Mucosa of descending colon (tissue), 3 donors: ENCODE data around the gene GOLGA6L7. TPM values are rescaled to one million over a fixed set of nuclear protein-coding genes. Genes with fewer than 3 reads are reported as not detected.
A peak's percentile ranks its signal among the peaks of the same experiment; 100 is the strongest.
"Not testable (repeated sequence)": the region's sequence is repeated elsewhere in the genome, so short reads cannot be mapped to it uniquely, and the experiment has no call there.

ENCODE experiments used
- ATAC-seq: fragments of 200-7000 bp; cut with Tn5 transposase; one replicate; pipeline ENCODE4 v1.9.1; 2020; ENCODE audit warnings: mild to moderate bottlenecking, moderate library complexity
- DNase-seq, 3 donors: peaks; one replicate each; pipeline ENCODE4 v3.0.0-alpha.2; 2020
- H3K36me3 ChIP-seq: fragments of 200-600 bp; one replicate; pipeline ENCODE4 v1.8.0; 2021; ENCODE audit warnings: low read depth, mild to moderate bottlenecking
- H3K4me1 ChIP-seq: fragments of 200-600 bp; one replicate; pipeline ENCODE4 v1.8.0; 2021; ENCODE audit warnings: low read depth, mild to moderate bottlenecking
- H3K4me3 ChIP-seq: fragments of 200-600 bp; one replicate; pipeline ENCODE4 v1.8.0; 2021; ENCODE audit warnings: mild to moderate bottlenecking
- H3K9me3 ChIP-seq: fragments of 200-600 bp; one replicate; pipeline ENCODE4 v1.8.0; 2021; ENCODE audit warnings: mild to moderate bottlenecking
- intact Hi-C, 2 donors: fragments of 100-400 bp; cut with DNase I in 1 of 2; cut with micrococcal nuclease in 1 of 2; formaldehyde crosslinking; loops; one replicate each; pipeline versions ENCODE4 v1.11.0 to v1.11.1; 2022; cut with DNase I, micrococcal nuclease
- total RNA-seq, 3 donors: library from RNA; stranded (reverse); fragmentation: NEBNext Ultra II Directional in 2 of 3; extraction: Animal tissue kit (Norgen Biotek cat#: 25700) in 2 of 3; gene quantifications; one replicate each; pipeline versions ENCODE4 v1.2.1 to v1.2.4, GENCODE V29; 2021 to 2023
- donor health status: DM: no; HTN: no; CAD: no; lungs with moderate emphysema.
- donor health status: DM: no; HTN: no; CAD: no.
- donor health status: DM: no; HTN: yes; CAD: no.

Gene GOLGA6L7
- total RNA-seq, 3 donors from 2014 or later = not detected

- H3K36me3 ChIP-seq, H3K4me1 ChIP-seq, intact Hi-C loops, ATAC-seq, H3K4me3 ChIP-seq, DNase-seq, H3K9me3 ChIP-seq: not testable (repeated sequence)
Measured at GRCh38 chr15:28849271-28849670, 827 bp upstream of the GOLGA6L7 start.

- ATAC-seq, H3K4me1 ChIP-seq, DNase-seq, intact Hi-C loops, H3K36me3 ChIP-seq, H3K4me3 ChIP-seq, H3K9me3 ChIP-seq: not testable (repeated sequence)
Measured at GRCh38 chr15:28847959-28848358, 485 bp downstream of the GOLGA6L7 start.

DNA sequence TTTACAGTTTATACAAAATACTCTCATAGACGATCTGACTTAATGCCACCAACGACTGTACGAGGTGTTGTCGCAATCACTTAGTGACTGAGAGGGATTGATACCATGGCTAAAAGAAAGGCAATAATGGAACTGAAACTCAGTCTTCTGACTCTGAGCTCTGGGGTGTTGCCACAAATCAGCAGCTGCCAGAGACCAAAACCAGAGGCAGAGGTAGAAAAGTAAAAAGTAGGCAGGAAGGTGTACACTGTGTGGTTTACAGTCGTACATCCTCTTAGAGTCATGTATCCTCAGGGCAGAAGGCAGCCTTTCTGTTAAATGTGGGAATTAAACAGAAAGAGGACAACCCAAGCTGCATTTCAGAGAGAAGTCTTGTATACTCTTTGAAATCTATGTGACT is 1.2 kb downstream of the GOLGA6L7 start:
- H3K9me3 ChIP-seq, H3K36me3 ChIP-seq, DNase-seq, H3K4me3 ChIP-seq, intact Hi-C loops, ATAC-seq, H3K4me1 ChIP-seq: not testable (repeated sequence)

DNA sequence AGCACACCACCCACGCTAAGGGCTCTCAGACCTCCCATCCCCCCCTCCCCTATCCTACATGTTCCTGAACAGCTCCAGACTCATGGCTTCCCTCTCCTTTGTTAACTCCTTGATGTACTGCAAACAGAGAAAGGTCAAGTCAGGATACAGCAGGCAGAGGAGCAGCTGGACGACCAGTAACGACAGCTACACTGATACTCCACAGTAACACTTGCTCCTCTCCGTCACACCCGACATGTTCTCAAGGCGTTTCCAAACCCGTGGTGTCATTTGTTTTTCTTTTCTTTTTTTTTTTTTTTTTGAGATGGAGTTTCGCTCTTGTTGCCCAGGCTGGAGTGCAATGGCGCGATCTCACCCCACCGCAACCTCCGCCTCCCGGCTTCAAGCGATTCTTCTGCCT is 4.3 kb downstream of the GOLGA6L7 start:
- H3K36me3 ChIP-seq, ATAC-seq, intact Hi-C loops, DNase-seq, H3K4me3 ChIP-seq, H3K4me1 ChIP-seq, H3K9me3 ChIP-seq: not testable (repeated sequence)

GRCh38 chr15:28843520-28843919 is 4.9 kb downstream of the GOLGA6L7 start:
- H3K4me3 ChIP-seq, ATAC-seq, DNase-seq, H3K9me3 ChIP-seq, H3K4me1 ChIP-seq, H3K36me3 ChIP-seq, intact Hi-C loops: not testable (repeated sequence)

- intact Hi-C loops, H3K36me3 ChIP-seq, DNase-seq, H3K4me1 ChIP-seq, H3K4me3 ChIP-seq, ATAC-seq, H3K9me3 ChIP-seq: not testable (repeated sequence)
Measured at GRCh38 chr15:28842210-28842609, 6.2 kb downstream of the GOLGA6L7 start.

DNA sequence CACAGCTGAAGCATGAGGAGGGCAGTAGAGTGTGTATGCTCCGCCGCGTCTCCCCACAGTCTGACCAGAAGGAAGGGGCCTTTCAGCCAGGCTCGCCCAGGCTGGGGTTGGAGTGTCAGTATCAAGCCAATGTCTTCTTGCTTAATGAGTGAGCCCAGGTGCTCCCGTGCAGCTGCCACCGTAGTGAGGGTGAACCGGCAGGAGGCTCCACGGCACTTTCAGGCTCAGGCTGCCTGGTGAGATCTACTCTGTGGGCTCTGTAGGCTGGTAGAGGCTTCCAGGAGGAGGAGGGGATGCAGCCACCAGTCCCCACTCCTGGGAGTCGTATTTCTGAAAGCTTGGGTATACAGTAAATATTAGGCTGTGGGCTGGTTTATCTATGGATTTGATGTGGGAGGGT is 8.2 kb downstream of the GOLGA6L7 start:
- intact Hi-C loops, H3K9me3 ChIP-seq, ATAC-seq, DNase-seq, H3K36me3 ChIP-seq, H3K4me1 ChIP-seq, H3K4me3 ChIP-seq: not testable (repeated sequence)

DNA sequence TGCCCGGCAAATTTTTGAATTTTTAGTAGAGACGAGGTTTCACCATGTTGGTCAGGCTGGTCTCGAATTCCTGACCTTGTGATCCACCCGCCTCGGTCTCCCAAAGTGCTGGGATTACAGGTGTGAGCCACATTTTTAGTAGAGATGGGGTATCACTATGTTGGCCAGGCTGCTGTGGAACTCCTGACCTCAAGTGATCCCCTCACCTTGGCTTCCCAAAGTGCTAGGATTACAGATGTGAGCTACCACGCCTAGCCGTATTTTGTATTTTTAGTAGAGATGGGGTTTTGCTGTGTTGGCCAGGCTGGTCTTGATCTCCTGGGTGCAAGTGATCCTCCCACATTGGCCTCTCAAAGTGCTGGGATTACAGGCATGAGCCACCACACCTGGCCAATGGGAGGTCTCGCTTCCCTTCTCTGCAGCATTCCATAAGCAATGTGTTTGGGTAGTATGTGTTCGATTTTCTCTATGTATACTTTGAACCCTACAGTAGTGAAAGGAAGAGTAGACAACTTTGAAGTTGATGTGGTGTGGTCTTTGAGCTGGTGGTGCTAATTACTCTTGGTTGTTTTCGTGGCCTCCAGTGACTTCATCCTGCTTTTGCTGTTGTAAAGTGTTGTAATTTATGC is 13.4 kb downstream of the GOLGA6L7 start:
- H3K36me3 ChIP-seq, DNase-seq, ATAC-seq, H3K4me1 ChIP-seq, intact Hi-C loops, H3K4me3 ChIP-seq, H3K9me3 ChIP-seq: not testable (repeated sequence)

- H3K36me3 ChIP-seq, H3K4me1 ChIP-seq, H3K9me3 ChIP-seq, intact Hi-C loops, H3K4me3 ChIP-seq: not testable (repeated sequence)
- ATAC-seq (peak; percentile 42), DNase-seq (peak in 2 of 3 donors; percentile 7 to 39)
Measured at GRCh38 chr15:28831897-28832587, 16.4 kb downstream of the GOLGA6L7 start.

DNA sequence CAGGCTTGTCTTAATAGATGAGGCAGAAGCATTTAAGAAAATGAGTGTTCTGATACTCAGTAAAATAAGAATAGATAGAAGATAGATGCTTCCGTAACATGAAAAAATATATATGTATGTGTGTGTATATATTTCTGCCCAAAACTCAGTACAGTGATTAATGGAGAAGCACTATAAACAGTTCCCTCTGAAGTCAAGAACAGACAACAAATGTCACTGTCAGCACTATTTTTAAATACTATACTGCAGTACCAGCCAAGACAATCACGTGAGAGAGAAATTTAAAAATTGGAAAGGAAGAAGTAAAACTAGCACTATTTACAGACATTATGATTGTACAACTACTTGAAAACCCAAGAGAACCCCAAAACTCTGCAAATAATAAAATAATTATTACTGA is 27.0 kb downstream of the GOLGA6L7 start:
- DNase-seq, H3K9me3 ChIP-seq, H3K4me1 ChIP-seq, H3K36me3 ChIP-seq, ATAC-seq, H3K4me3 ChIP-seq, intact Hi-C loops: not testable (repeated sequence)

DNA sequence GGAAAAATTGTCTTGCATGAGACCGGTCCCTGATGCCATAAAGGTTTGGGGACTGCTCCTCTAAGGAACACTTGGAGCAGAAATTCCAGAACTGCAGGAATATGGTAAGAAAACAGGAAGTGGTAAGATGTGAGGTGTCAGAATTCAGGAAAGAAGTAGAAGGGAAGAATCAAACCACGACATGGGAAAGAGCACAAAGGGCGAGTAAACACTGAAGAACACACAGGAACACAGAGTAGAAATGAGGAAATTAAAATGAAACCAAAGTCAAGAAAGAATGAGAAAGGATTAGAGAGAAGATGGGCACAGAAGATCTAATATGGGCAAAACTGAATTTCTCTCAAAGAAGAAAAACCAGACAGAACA is 28.5 kb downstream of the GOLGA6L7 start:
- H3K9me3 ChIP-seq, ATAC-seq, H3K36me3 ChIP-seq, intact Hi-C loops, H3K4me1 ChIP-seq, DNase-seq, H3K4me3 ChIP-seq: not testable (repeated sequence)

DNA sequence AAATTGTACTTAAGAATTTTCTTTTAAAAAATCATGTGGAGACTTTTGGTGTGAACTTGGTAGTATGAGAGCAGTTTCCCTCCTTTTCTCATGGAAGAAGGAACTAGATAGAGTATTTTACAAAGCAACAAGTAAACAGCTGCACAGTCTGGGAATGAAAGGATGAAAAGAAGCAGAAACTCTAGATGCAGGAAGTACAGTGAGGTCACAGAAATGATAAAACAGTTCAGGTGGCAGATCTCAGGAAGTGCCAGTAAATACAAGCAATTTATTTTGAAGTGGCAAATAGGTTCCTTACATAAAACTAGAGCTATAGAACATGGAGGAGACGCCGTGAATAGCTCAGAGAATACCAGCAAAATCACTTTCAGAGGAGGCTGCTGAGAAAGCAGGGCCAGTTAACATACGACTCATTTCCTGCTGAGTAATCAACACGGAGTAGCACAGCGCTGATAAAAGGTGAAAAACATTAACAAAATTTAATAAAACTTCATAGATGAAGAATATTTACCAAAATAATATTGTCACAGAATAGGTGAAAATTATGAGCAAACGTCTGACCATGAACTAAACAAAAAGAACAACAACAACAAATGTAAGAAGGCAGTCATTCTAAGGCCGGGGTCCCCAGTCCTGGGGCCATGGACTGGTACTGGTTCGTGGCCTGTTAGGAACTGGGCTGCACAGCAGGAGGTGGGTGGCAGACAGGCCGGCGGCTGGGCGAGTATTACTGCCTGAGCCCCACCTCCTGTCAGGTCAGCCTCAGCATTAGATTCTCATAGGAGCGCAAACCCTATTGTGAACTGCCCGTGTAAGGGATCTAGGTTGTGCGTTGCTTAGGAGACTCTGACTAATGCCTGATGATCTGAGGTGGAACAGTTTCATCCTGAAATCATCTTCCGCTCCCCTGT is 29.2 kb downstream of the GOLGA6L7 start:
- H3K36me3 ChIP-seq, DNase-seq, intact Hi-C loops, H3K4me1 ChIP-seq, H3K4me3 ChIP-seq, H3K9me3 ChIP-seq, ATAC-seq: not testable (repeated sequence)

GRCh38 chr15:28818168-28818567 is 30.3 kb downstream of the GOLGA6L7 start:
- H3K9me3 ChIP-seq, H3K4me3 ChIP-seq, ATAC-seq, H3K36me3 ChIP-seq, intact Hi-C loops, DNase-seq, H3K4me1 ChIP-seq: not testable (repeated sequence)

DNA sequence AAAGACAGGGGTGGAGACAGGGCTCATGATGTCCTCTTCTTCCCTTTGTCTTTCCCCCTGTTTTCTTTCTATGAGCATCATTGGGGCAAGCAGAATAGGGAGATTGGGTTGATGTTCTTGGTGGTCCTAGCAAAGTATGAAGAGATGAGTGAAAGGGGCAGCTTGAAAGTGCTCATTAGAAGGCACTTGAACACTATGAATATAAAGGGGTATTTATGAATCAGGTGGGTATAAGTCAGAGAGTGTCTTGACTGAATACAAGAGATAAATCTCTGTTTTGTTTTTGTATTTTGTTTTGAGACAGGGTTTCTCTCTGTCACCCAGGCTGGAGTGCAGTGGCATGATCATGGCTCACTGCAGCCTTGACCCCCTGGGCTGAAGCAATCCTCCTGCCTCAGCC is 34.4 kb downstream of the GOLGA6L7 start:
- H3K36me3 ChIP-seq, H3K4me1 ChIP-seq, ATAC-seq, DNase-seq, H3K4me3 ChIP-seq, intact Hi-C loops, H3K9me3 ChIP-seq: not testable (repeated sequence)
